Smooth muscle cell (in vitro differentiated cells): ENCODE measurements around the gene C1orf159. TPM values are rescaled to one million over a fixed set of nuclear protein-coding genes. Genes with fewer than 3 reads are reported as not detected.

ENCODE experiments used
- DNase-seq: peaks from one replicate; lab custom pipeline; 2025; ENCODE audit not compliant: unreplicated experiment; lab: John Stamatoyannopoulos, UW
- H2AFZ ChIP-seq: fragments of 200-600 bp; sonication (generic); 2 replicates; pipeline ENCODE4 v1.6.0; 2016; ENCODE audit warnings: antibody characterized with exemption, low read depth, mild to moderate bottlenecking
- H3F3A ChIP-seq: fragments of 200-600 bp; sonication (generic); 2 replicates; pipeline ENCODE4 v1.6.0; 2017; ENCODE audit warnings: antibody characterized with exemption, low read depth
- H3K27ac ChIP-seq: fragments of 200-600 bp; sonication (generic); 2 replicates; pipeline ENCODE4 v1.5.1; 2016; ENCODE audit warnings: low read depth, mild to moderate bottlenecking
- H3K27me3 ChIP-seq: fragments of 200-600 bp; sonication (generic); 2 replicates; pipeline ENCODE4 v1.6.1; 2016; ENCODE audit warnings: low read depth, mild to moderate bottlenecking
- H3K36me3 ChIP-seq: fragments of 200-600 bp; sonication (generic); 2 replicates; pipeline ENCODE4 v1.5.1; 2016; ENCODE audit warnings: low read depth
- H3K4me1 ChIP-seq: fragments of 200-600 bp; sonication (generic); 2 replicates; pipeline ENCODE4 v1.5.1; 2016; ENCODE audit warnings: low read depth
- H3K4me2 ChIP-seq: fragments of 200-600 bp; sonication (generic); 2 replicates; pipeline ENCODE4 v1.6.0; 2016; ENCODE audit warnings: mild to moderate bottlenecking
- H3K4me3 ChIP-seq: fragments of 200-600 bp; sonication (generic); 2 replicates; pipeline ENCODE4 v1.5.1; 2016; ENCODE audit warnings: mild to moderate bottlenecking
- H3K79me2 ChIP-seq: fragments of 200-600 bp; sonication (generic); 2 replicates; pipeline ENCODE4 v1.6.0; 2016; ENCODE audit warnings: low read depth, mild to moderate bottlenecking
- H3K9ac ChIP-seq: fragments of 200-600 bp; sonication (generic); 2 replicates; pipeline ENCODE4 v1.6.0; 2016; ENCODE audit warnings: low read depth
- H3K9me3 ChIP-seq: fragments of 200-600 bp; sonication (generic); replicated peaks from 2 replicates; pipeline ENCODE4 v1.5.1; 2016; ENCODE audit warnings: low read depth
- H4K20me1 ChIP-seq: fragments of 200-600 bp; sonication (generic); 2 replicates; pipeline ENCODE4 v1.6.0; 2016; ENCODE audit warnings: low read depth
- CTCF ChIP-seq: fragments of 200-600 bp; sonication (generic); IDR thresholded peaks from 2 replicates; pipeline ENCODE4 v1.5.1; 2017; ENCODE audit warnings: borderline replicate concordance, mild to moderate bottlenecking, antibody characterized with exemption; ENCODE audit not compliant: insufficient read depth, poor library complexity, severe bottlenecking
- WGBS: methylation state at CpG from one replicate; pipeline ENCODE4 v1.1.7; 2016; ENCODE audit warnings: low lambda C conversion rate; 5-methylcytosine and 5-hydroxymethylcytosine counted together
- polyA plus RNA-seq: library from polyadenylated mRNA; unstranded; fragments of >200 nt; fragmentation: Nextera tagmentation; extraction: Ambion mirVana; gene quantifications from 2 replicates; pipeline ENCODE4 v1.2.1, GENCODE V29; 2016
- total RNA-seq: library from RNA; depleted of rRNA; stranded (reverse); fragments of >200 nt; gene quantifications from 2 replicates; pipeline ENCODE4 v1.2.3, GENCODE V29; 2014

C1orf159 gene
- total and polyA plus RNA-seq, 2 experiments from 2014 or later, result 20.2 to 24.5 TPM

GRCh38 chr1:1072299-1072848 lies 43.5 kb downstream of the C1orf159 start:
- Histone ChIP-seq H3K9me3 (no peaks in the 10 kb centered on the region), H2AFZ (no peak overlapping the region)

GRCh38 chr1:1071486-1072298 lies 44.2 kb downstream of the C1orf159 start:
- Histone ChIP-seq H3K4me3 (no peak overlapping the region), H3K36me3 (no peaks in the 10 kb centered on the region), H3K27ac (no peak overlapping the region), H3K27me3 (no peaks in the 10 kb centered on the region), H3K4me2 (no peak overlapping the region), H3K79me2 (no peaks in the 10 kb centered on the region), H4K20me1 (no peaks in the 10 kb centered on the region), H2AFZ (no peak overlapping the region), H3K9me3 (no peaks in the 10 kb centered on the region), H3K9ac (no peak overlapping the region), H3F3A (no peaks in the 10 kb centered on the region), H3K4me1 (peaks cover 12% of the 10 kb centered on the region)
- no peak for TF ChIP-seq CTCF
- WGBS, result 89% methylated on average over 31 of the region's 56 CpGs
- no peak for DNase-seq

More at GRCh38 chr1:1072299-1072848, 43.5 kb downstream of the C1orf159 start:
- Histone ChIP-seq H3K4me3 (no peak overlapping the region), H3K9ac (no peak overlapping the region), H3K4me2 (no peak overlapping the region), H3K36me3 (no peaks in the 10 kb centered on the region), H3K79me2 (no peaks in the 10 kb centered on the region), H3K27me3 (no peaks in the 10 kb centered on the region), H3K27ac (no peak overlapping the region), H4K20me1 (no peaks in the 10 kb centered on the region), H3F3A (no peaks in the 10 kb centered on the region), H3K4me1 (peaks cover 12% of the 10 kb centered on the region)
- 87% methylated on average over 16 of the region's 21 CpGs for WGBS
- no peak for DNase-seq
- no peak for TF ChIP-seq CTCF

- peak overlapping the region; percentile 79 for H2AFZ ChIP-seq
- no peaks in the 10 kb centered on the region for H3K27me3 ChIP-seq
- H3K4me1 ChIP-seq, result peaks cover 12% of the 10 kb centered on the region
- no peaks in the 10 kb centered on the region for H3F3A ChIP-seq
- peak overlapping the region; percentile 79 for H3K4me3 ChIP-seq
- H3K9me3 ChIP-seq, result no peaks in the 10 kb centered on the region
- no peaks in the 10 kb centered on the region for H3K36me3 ChIP-seq
- WGBS, result 61% methylated on average over 40 of the region's 40 CpGs
- no peak for TF ChIP-seq CTCF
- H3K27ac ChIP-seq, result peak overlapping the region; percentile 45
- H3K9ac ChIP-seq, result peak overlapping the region; percentile 57
- H4K20me1 ChIP-seq, result no peaks in the 10 kb centered on the region
- H3K4me2 ChIP-seq, result peak overlapping the region; percentile 91
- H3K79me2 ChIP-seq, result no peaks in the 10 kb centered on the region
- no peak for DNase-seq
Observed at GRCh38 chr1:1069711-1070676, 45.9 kb downstream of the C1orf159 start.
